GM21737 (cell line): ENCODE data around the gene RPS5.

Source experiments
- ATAC-seq: cut with Tn5 transposase; IDR thresholded peaks from one replicate; pipeline ENCODE4 v1.9.1; 2021; ENCODE audit warnings: mild to moderate bottlenecking, moderate library complexity; ENCODE audit not compliant: unreplicated experiment

The RPS5 gene

DNA sequence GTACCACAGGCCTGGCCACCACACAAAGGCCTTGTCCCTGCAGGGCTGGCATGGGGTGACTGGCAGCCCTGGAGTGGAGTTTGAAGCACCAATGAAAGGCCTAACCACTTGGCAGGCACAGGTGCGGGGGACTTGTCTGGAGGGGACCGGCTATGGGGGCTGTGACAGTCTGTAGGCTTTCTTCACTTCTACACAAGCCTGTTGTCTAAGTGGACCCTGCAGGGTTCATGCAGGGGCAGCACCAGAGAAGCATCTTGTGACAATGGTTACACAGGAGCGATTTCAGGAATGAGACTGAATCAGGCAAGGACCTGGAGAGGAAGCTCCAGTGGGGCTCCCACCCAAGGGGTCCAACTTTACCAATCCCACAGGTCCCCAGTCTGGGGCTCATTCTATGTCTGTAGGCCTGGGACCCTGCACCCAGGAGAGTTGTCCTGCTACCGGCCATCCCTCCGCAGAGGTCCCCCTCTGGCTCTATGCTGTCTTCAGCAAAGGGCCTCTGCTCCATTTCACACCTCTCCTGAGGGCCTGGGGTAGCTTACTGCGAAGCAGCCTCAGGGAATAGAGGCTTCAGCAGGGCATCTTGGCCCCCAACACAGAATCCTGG is 4.0 kb upstream of the RPS5 start:
- no peak for ATAC-seq

DNA sequence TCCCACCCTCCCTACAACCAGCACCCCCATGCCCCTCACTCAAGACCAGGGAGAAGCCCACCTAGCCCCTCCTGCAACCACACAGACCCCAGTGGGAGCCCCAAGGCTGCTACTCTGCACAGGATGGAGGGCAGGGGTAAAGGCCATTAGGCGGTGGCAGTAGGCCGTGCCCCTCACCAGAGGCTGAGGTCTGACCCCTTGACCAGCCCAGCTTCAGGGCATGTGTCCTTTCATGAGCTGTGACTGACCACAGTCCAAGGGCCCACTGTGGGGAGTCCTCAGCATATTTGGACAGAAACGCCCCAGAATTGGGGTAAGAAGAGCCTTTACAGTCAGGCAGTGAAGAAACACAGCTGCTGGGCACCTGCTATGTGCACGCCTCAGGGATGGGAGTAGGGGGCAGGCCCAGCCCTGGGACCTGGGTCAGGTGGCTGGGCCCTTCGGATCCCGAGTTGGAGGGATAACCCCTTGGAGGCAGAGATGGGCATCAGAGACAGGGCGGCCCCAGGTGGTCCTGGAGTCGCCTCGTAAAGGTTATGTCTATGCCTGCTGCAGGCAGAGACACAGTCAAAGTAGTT is 1.7 kb upstream of the RPS5 start:
- ATAC-seq: no peak

DNA sequence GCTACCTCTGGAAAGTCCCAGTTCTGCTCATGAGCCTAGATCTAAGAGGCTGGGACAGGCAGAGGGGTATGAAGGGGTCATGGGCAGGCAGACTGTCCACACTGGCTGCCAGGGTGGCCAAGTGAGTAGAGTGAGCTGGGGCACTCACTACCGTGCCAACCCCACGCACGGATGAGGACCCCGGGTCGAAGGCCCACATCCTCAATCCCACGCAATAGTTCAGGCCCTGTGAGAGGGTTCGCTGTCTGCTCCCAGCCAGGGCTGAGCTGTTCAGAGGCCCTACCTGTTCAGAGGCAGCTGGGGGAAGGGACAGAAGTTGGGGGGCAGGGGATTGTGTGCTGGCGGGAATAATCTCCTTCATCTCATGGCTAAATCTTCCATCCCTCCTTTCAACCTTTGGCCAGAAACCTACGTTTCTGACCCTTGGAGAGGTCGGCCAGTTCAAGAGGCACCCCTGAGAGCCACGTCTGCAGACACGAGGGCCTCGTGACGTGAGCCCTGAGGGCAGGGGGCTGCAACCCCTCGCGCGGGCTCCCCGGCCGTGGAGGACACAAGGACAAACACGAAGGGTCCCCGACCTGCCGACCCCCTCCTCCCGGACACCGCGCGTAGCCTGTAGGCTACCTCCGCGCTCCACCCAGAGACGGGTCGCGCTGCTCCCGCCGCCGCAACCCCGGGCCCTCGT is 1.0 kb upstream of the RPS5 start:
- ATAC-seq: peak; percentile 9

DNA sequence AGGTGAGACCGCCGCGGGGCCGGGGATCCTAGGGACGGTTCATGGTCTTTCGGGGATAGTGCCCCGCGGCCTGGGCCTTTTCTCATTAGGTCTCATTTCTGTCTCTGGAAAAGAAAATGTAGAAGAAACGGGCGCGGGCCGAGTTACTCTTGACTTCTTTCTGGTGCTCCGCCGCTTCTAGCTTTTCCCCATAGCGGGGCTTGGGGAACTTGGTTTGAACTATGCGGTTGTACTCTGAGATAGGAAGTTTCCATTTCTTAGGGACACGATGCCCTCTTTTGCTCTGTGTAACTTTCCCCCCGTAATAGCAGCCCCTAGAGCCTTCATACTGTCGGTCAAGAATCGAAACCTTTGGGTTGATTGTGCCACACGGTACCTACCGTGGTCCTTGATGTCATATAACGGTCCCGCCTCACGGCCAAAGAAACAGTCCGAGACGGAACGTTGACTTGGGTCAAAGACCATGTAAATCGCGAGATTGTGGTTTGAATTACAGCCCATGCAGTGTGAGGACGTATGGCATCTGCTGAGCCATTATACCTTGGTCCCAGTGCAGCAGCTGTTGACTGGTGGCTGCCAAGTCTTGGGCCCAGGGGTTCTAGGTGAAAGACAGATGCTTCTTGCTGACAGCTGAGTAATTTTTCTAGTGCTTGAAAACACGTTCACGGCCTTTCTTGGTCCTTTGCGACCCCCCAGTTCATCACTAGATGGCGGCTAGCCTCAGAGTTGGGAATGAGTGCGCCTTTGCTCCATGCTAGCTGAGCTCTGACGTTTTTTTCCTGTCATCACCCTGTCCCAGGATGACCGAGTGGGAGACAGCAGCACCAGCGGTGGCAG is 487 bp downstream of the RPS5 start:
- ATAC-seq: no peak

DNA sequence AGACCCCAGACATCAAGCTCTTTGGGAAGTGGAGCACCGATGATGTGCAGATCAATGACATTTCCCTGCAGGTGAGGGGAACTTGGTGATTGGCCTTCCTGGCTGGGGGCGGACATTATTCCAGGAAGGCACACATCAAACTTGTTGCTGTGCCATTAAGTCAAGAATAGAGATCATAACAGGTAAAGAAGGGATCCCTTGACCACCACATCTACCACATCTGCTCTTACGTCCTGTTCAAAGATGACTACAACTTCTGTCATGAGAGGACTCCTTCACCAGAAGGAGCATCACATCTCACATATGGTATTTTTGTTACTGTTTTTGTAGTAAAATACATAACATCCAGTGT is 1.1 kb downstream of the RPS5 start:
- no peak for ATAC-seq

DNA sequence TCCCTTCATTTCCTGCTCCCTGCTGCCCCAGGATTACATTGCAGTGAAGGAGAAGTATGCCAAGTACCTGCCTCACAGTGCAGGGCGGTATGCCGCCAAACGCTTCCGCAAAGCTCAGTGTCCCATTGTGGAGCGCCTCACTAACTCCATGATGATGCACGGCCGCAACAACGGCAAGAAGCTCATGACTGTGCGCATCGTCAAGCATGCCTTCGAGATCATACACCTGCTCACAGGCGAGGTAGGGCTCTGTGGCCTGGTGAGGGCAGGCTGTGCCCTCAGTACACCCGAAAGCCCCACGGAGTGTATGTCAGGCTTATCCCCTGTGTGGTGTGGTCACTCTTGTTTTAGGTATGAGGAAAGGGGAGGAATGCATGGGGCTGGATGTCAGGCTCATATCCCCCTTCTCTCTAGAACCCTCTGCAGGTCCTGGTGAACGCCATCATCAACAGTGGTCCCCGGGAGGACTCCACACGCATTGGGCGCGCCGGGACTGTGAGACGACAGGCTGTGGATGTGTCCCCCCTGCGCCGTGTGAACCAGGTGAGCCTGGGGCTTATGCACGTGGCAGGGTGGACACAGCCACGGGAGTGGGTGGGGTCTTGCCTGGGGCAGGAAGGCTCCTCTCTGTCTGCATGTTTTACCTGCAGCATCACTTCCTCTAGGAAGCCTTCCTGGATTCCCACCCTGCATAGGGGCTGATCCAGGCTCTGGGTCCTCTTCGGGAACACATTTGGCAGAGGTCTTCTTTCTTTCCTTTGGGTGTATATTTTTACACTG is 6.1 kb downstream of the RPS5 start:
- no peak for ATAC-seq

- no peak for ATAC-seq
Measured at GRCh38 chr19:58393725-58394033, 6.6 kb downstream of the RPS5 start.

DNA sequence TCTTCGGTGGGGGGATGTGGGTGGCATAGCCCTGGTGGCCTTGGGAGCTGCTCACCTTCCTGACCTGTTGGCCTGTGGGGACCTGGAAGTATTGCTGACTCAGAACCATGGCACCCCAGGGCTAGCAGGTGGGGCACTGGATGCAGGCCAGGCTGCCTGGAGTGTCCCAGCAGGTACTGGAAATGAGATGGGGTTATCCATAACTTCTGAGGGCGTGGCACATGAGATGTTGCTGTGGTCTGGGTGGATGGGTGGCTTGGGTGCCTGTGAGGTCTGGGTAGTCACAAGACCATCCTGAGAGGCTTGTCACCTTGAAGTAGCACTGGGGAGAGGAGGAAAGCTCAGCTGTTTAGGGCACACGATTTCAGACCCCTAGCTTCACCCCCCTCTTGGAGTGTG is 7.8 kb downstream of the RPS5 start:
- no peak for ATAC-seq

DNA sequence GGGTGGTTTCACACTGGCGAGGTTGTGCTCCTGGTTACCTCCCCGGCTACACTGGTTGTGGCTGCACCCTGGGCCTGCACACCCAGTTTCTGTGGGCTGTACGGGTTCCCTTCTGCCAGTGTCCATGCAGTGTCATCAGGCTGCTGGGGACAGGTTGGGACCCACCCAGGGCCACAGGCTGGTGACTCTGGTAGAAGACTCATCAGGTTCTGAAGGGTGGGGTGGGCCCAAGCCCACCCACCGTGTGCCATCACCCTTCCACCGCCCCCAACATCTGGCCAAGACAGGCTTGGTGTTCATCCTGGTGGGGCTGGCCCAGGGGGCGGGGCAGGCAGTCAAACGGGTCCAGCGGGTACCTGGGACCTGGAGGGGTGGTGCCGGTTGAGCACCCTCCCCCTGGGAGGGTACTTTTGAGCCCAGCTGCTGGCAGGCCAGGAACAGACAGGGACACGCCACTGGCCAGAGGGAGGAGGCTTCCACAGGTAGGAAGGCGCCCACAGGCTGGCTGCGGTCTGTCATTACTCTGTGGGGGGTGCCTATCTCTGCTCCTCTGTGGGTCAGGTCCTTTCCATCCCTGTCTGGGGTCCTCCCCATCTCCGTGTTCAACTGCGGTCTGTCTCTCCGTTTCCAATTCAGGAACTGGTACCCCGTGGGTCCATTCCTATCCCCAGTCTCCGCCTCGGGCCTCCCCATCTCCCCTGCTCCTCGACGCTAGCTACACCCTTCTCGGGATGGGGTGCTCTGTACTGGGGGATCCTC is 8.3 kb downstream of the RPS5 start, which contains the start of gene RNF225:
TSS of gene RNF225 (plus strand) at position 437 of the 759 bp plus-strand sequence. CDS start 434 bp downstream, outside the sequence.
- no peak for ATAC-seq

DNA sequence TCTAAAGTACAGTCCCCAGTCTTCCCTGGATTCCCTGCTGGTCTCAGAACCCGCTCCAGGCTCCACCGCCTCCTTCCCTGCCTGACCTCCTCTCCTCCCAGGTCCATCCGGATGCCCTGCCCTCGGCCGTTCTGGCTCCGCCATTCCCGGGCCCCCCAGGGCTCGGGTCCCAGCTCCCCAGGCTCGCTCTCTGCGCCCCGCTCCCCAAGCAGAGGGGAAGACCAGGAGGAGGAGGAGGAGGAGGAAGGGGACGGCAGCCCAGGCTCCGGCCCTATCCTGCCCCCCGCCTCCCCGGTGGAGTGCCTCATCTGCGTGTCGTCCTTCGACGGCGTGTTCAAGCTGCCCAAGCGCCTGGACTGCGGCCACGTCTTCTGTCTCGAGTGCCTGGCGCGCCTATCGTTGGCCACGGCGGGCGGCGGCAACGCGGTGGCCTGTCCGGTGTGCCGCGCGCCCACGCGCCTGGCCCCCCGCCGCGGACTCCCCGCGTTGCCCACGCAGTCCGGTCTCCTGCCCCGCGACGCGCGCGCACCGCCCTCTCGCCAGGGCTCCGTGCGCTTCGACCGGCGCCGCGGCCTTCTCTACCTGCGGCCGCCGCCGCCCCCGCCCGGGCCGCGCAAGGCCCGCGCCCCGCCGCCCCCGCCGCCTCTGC is 9.0 kb downstream of the RPS5 start:
- ATAC-seq: no peak

DNA sequence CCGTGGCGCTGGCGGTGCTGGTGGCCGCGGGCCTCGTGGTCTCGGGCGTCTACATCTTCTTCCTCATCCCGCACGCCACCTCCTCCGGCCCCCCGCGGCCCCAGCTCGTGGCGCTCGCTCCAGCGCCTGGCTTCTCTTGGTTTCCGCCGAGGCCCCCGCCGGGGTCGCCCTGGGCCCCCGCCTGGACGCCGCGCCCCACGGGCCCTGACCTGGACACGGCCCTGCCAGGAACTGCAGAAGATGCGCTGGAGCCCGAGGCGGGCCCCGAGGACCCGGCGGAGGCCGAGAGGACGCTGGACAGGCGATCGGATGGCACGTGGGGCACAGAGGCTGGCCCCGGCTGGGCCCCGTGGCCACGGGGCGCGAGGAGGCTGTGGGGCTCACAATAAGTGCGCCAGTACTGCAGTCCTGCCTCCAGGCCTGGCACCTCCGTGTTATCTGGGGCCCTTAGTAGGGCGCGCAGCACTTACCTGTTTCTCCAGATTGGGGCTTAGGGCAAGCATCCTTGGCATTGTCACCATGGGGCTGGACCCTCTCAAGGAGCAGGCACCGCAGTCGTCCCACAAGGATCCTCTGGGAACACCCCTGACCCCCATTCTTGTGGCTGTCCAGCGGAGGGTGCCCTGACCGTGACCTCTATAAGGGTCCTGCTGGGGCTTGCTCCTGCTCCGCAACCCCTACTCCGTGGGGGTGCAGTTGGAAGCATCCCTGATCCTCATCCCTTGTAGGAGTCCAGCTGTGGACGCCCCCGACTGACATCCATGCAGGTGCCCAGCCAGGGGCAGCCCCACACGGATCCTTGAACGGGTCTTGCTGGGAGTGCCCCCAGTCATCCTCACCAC is 9.8 kb downstream of the RPS5 start:
- no peak for ATAC-seq

GRCh38 chr19:58397533-58398037 is 10.5 kb downstream of the RPS5 start:
- ATAC-seq: no peak

DNA sequence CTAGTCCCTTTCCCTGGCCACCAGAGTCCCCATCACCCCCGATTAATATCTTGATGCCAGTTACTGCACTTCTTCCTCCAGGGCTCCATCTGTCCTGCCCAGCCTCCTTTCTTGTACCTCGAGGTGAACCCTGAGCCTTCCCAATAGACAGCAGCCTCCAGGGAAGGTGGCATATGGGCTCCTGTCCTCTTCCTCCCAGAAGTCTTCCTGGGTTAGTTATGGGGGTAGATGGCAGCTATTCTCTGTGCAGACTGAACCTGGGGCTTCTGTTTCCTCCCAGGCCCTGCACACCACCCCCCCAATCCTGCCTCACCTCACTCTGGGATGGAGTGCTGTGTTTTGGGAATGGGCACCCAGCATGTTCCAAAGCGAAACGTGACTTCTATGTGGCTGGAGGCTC is 11.0 kb downstream of the RPS5 start:
- no peak for ATAC-seq

DNA sequence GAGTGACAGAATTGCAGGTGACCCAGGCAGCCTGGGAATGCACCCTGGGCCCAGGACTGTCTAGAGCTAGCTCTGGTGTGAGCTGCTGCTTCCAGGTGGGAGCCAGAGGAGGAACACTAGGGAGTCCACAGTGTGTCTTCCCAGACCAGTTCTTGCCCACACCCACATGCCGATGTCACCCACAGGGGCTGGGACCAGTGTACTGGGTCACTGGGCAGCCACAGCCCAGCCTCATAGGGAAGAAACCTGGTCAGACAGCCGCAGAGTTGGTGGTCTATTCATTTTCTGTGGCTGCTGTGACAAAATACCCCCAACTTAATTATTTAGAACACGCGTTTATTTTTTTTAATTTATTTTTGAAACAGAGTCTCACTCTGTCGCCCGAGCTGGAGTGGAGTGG is 11.5 kb downstream of the RPS5 start:
- ATAC-seq: no peak

DNA sequence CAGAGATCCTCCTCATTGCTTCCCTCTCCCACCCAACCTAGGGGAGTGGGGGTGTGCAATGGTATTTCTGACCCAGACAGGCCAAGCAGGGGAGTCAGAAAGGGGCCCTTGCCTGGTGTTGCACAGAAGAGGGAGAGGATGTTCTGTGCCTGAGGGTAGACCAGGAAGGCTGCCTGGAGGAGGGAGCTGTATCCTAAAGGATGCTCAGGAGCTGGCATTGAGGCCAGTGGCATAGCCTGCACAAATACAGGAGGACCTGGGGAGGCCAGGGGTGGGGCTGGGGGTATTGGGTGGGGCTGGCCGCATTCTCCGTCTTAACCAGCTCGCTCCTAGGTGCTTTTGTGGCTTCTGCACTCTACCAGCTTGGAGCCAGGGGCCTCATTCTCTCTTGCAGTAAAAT is 12.8 kb downstream of the RPS5 start:
- ATAC-seq: no peak

DNA sequence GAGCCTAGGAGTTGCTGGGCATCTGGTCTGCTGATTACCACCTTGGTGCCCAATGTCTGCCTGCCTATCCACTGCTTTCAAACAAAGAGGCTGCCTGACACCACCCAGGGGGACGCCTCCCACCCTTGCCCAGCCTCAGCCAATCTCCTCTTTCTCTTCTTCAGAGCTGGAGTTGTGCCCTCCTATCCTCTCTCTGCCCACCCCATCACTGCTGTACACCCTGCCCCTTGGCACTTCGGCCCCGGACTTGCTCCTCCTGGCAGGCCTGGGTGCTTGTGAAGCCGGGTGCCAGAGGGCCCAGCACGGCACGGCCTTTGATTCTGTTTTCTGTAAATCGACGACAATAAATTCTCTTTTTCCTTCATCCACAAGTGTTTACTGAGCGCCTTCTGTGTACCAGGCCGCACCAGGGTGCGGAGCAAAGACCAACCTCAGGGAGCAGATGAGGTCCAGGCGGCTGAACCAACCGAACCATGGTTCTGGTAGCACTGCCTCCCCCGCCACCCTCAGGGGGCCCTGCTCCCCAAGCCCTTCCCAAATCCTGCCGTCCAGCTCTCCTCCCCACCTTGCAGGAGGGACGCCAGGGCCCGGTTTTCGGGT is 13.3 kb downstream of the RPS5 start:
- ATAC-seq: no peak

DNA sequence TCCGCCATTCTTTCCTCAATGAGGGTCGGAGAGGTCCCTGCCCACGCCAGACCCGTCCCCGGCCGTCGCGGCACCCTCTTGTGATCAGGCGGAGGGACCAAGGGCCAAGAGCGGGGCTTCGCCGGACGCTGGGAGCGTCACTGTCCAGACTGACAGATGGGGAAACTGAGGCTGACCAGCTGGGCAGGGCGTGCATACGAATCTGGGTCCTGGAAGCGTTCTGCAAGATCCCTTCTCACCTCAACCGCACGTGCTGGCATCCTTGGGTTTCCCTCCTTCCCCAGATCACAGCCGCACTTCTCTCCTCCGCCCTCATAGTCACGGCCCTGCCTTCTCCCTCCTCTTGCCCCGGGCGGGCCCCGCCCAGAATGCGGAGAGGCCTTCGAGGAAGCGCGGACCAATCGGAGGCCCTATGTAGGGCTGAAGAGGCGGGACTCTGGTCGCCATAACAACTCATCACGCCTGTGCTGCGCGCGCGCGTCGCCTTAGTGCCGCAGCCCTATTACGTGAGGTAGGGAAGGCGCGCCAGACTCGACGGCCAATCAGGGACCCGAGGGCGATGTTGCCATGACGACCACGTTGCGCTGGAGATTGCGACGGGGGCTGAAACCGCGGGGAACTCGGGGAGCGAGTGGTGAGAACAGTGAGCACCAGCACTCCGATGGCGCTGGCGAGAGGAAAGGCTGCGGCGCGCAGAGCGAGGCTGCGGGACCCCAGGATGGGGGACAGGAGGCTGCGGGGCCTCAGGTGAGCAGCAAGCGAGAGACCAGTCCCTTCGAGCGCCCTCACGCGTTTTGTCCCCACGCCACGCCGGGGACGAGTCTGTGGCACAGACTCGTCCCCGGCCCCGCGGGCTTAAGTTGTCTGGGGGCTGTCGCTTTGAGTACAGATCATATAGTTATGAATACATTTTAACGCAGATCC is 14.1 kb downstream of the RPS5 start:
- peak; percentile 96 for ATAC-seq
